Testis (tissue), 3 donors: ENCODE measurements around the gene GLUL. TPM values are rescaled to one million over a fixed set of nuclear protein-coding genes. Genes with fewer than 3 reads are reported as not detected.

Source experiments
- DNase-seq: peaks from one replicate; pipeline ENCODE4 v3.0.0-alpha.2; 2019
- H3K27ac ChIP-seq, 2 donors: fragments of 200-600 bp; sonication (generic); one replicate each; pipeline ENCODE4 v1.5.1; 2019
- H3K27me3 ChIP-seq: fragments of 200-600 bp; sonication (generic); one replicate; pipeline ENCODE4 v1.5.1; 2019
- H3K36me3 ChIP-seq: fragments of 200-600 bp; sonication (generic); one replicate; pipeline ENCODE4 v1.5.1; 2017; ENCODE audit warnings: low read depth; ENCODE audit errors: missing control alignments
- H3K4me1 ChIP-seq: fragments of 200-600 bp; sonication (generic); one replicate; pipeline ENCODE4 v1.5.1; 2019
- H3K4me3 ChIP-seq, 2 donors: fragments of 200-600 bp; sonication (generic); one replicate each; pipeline ENCODE4 v1.5.1; 2017 to 2019
- H3K9me3 ChIP-seq: fragments of 200-600 bp; sonication (generic); one replicate; pipeline ENCODE4 v1.5.1; 2017
- POLR2A ChIP-seq: fragments of 450-650 bp; IDR thresholded peaks from one replicate; pipeline ENCODE4 v1.6.1; 2017; ENCODE audit warnings: antibody characterized with exemption, mild to moderate bottlenecking, moderate library complexity
- WGBS, 2 donors: methylation state at CpG; one replicate each; pipeline ENCODE4 v1.1.5; 2018; 5-methylcytosine and 5-hydroxymethylcytosine counted together
- intact Hi-C: fragments of 100-400 bp; cut with DNase I; formaldehyde crosslinking; loops from one replicate; pipeline ENCODE4 v1.15.1; 2023; ENCODE audit warnings: low total_unique reads
- polyA plus RNA-seq: library from polyadenylated mRNA; stranded (reverse); fragments of 350-450 nt; fragmentation: Illumina TruSeq; extraction: RNeasy Lipid Tissue Mini Kit (QIAGEN cat#74804); gene quantifications from one replicate; pipeline ENCODE4 v1.2.3, GENCODE V29; 2014; ENCODE audit warnings: low read depth, low replicate concordance; ENCODE audit not compliant: insufficient read depth
- total RNA-seq, 2 donors: library from RNA; depleted of rRNA; stranded (reverse); fragments of >200 nt; gene quantifications; one replicate each; pipeline ENCODE4 v1.2.3, GENCODE V29; 2016
- TF ChIP-seq, protein P1 (sequence below), 3 experiments: fragments of 450-650 bp in 2 of 3; fragments of 200-600 bp in 1 of 3; sonication (generic) in 1 of 3; IDR thresholded peaks; one replicate each; pipeline ENCODE4 v1.5.1; 2016 to 2019; ENCODE audit warnings: antibody characterized with exemption in 3 of 3, mild to moderate bottlenecking in 2 of 3, moderate library complexity in 1 of 3

The GLUL gene
- total and polyA plus RNA-seq, 3 donors from 2014 or later: 958 to 1,224 (median 1,066) TPM

DNA sequence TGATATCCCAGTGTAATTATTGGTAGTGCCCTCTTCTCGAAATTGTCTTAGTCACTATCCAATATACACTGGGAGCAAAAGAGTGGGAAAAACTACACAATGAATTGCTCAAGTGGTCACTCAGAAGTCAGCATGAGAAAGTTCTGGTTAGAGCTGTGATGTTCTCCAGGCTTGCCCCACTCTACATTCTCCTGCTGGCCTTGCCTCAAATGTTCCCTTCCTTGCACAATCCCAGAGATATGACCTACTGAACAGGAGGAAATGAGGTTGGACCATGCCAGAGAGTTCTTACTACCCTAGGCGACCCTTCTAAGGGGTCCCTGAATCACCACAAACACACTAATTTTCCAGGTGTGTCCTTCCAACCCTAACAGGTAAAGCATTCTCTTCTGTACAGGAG is 40.8 kb downstream of the GLUL start:
- Histone ChIP-seq H3K4me3 (no peak overlapping the region), H3K4me1 (peaks cover 8% of the 10 kb centered on the region), H3K9me3 (no peaks in the 10 kb centered on the region), H3K27me3 (no peaks in the 10 kb centered on the region), H3K36me3 (no peaks in the 10 kb centered on the region), H3K27ac (no peak overlapping the region)
- TF ChIP-seq, protein P1, sequence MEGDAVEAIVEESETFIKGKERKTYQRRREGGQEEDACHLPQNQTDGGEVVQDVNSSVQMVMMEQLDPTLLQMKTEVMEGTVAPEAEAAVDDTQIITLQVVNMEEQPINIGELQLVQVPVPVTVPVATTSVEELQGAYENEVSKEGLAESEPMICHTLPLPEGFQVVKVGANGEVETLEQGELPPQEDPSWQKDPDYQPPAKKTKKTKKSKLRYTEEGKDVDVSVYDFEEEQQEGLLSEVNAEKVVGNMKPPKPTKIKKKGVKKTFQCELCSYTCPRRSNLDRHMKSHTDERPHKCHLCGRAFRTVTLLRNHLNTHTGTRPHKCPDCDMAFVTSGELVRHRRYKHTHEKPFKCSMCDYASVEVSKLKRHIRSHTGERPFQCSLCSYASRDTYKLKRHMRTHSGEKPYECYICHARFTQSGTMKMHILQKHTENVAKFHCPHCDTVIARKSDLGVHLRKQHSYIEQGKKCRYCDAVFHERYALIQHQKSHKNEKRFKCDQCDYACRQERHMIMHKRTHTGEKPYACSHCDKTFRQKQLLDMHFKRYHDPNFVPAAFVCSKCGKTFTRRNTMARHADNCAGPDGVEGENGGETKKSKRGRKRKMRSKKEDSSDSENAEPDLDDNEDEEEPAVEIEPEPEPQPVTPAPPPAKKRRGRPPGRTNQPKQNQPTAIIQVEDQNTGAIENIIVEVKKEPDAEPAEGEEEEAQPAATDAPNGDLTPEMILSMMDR (IDR thresholded peaks at IDR 0.05): no peak
- no peak for TF ChIP-seq POLR2A
- DNase-seq: no peak
- intact Hi-C loops: no loop called here
- WGBS, 2 donors: 89 to 90% methylated on average over 2 of the region's 2 CpGs

DNA sequence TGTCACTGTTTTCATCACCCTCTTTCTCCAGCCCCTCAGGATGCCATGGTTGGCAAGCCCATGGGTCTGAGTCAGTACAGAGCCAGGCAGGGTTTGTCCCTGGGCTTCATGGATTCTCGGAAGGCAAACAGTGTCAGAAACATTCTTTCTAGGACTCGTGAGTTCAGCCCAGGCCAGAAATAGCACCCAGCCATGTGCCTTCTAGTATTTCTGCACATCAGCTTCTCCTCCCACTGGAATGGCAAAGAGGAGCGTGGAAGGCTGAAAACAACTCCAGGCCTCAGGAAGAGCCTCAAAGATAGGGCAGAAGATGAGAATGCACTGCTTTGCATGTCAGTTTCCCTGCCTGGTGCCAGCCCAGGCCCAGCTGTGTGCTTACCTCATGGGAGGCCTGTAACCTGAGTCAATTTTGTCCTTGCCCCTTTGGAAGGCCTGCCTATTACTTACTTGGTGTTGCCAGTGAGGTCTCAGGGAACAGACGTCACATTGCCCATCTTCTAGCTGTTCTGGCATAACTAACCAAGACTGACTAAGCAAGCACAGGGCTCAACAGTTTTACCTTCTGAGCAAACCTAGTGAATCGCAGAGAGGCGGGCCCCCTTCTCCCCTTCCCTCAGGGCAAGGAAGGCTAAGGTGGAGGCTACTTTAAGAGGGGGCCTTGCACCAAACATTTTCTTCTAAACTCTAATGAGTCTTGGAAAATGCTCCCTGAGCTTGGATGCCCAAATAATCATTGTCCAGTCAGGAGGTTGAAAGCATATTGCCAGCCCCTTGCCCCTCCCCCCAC is 42.4 kb downstream of the GLUL start:
- peaks cover 8% of the 10 kb centered on the region for H3K4me1 ChIP-seq

DNA sequence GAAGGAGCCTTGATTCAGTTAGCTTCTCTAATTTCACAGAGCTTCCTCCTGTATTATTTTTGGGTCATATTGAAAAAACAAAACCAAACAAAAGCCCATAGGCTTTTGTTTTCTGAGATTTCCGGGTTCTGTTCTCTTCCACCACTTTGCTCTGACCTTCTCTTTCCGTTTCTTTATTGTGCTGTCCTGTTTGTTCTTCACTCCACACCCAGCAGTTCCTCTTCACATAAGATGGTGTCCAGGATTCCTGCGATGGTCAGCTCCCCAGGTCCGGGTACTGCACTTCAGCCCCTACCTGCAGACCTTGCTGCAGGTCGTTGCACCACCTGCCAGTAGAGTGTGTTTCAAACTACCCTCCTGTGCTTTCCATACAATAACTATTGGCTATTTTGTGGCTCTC is 44.6 kb downstream of the GLUL start:
- Histone ChIP-seq H3K36me3 (no peaks in the 10 kb centered on the region), H3K4me1 (peaks cover 8% of the 10 kb centered on the region), H3K9me3 (no peaks in the 10 kb centered on the region), H3K27ac (no peak overlapping the region), H3K27me3 (no peaks in the 10 kb centered on the region), H3K4me3 (no peak overlapping the region)
- no peak for DNase-seq
- 92% methylated on average over 5 of the region's 5 CpGs for WGBS, 2 donors
- TF ChIP-seq, protein P1 (IDR thresholded peaks at IDR 0.05): no peak
- TF ChIP-seq POLR2A: no peak
- intact Hi-C loops: no loop called here

More for the DNA sequence above, 42.4 kb downstream of the GLUL start:
- Histone ChIP-seq H3K36me3 (no peaks in the 10 kb centered on the region), H3K27me3 (no peaks in the 10 kb centered on the region), H3K27ac (no peak overlapping the region), H3K4me3 (no peak overlapping the region), H3K9me3 (no peaks in the 10 kb centered on the region)
- 51 to 62% methylated on average over 6 of the region's 6 CpGs for WGBS, 2 donors
- TF ChIP-seq, protein P1 (IDR thresholded peaks at IDR 0.05): no peak
- TF ChIP-seq POLR2A: no peak
- intact Hi-C loops: no loop called here
- peak; percentile 44 for DNase-seq

DNA sequence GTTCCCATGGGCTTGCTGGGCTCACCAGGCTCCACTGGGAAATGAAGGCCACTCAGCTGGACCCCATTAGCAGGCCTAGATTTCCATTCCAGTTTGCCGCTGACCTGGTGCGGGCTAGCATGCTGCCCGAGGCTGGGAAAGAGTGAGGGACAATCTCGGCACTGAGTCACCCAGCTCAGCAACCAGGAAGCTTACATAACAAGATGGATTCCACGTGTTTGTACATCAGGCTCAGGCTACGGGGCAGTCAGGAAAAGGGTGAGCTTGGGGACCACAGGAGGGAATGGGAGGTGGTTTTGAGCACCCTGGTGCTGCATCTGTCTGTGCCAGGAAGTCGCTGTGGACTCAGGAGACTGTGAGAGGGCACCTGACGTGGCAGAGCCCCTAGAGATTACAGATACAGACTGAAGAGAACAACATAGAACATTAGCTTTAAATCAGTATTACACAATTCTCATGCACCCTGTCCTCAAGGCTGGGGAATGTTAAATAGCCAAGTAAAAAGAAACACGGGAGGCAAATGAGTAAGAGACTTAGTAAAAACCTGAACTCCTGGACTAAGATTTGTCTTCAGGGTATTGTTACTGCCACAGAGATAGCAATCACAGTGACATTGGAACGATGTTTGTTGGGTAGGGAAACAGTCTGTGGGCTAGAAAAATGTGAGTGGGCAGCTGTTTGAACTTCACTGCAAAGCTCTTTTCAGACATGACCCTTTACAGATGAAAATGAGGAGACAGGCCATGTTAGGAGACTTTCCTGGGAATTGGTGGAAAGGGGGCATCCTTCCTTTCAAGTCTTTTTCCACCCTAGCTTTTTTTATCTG is 51.1 kb downstream of the GLUL start:
- H3K4me3 ChIP-seq: no peak overlapping the region
- H3K9me3 ChIP-seq: no peaks in the 10 kb centered on the region
- H3K36me3 ChIP-seq: no peaks in the 10 kb centered on the region
- intact Hi-C loops: no loop called here
- WGBS, 2 donors: 83 to 85% methylated on average over 10 of the region's 10 CpGs
- no peaks in the 10 kb centered on the region for H3K27me3 ChIP-seq
- DNase-seq: no peak
- TF ChIP-seq POLR2A: no peak
- TF ChIP-seq, protein P1 (IDR thresholded peaks at IDR 0.05): no peak
- H3K4me1 ChIP-seq: peaks cover 6% of the 10 kb centered on the region
- H3K27ac ChIP-seq: no peak overlapping the region
